ENCODE measurements around the gene TGM3. TPM values are rescaled to one million over a fixed set of nuclear protein-coding genes. Genes with fewer than 3 reads are reported as not detected.

TGM3 gene
- total RNA-seq, 5 donors from 2014 or later (not counting 1 experiment from before 2014, with no cell fraction given): not detected

- no peaks in the 10 kb centered on the region for H3K9me3 Mint-ChIP-seq
- ChIA-PET POLR2A (no interaction called here), CTCF (no interaction called here)
- Histone ChIP-seq H3K4me1 (ENCODE audit: control insufficient read depth in 1 of 2, extremely low read depth in 1 of 2, insufficient read depth in 2 of 2, low read length in 2 of 2) (no peaks in the 10 kb centered on the region), H3K36me3 (ENCODE audit: control insufficient read depth in 2 of 2, extremely low read depth in 1 of 2, insufficient read depth in 1 of 2, low read length in 1 of 2) (no peaks in the 10 kb centered on the region), H3K27ac (ENCODE audit: low read length) (no peak overlapping the region), H3K27me3 (replicated peaks in 1 of 2; ENCODE audit: control insufficient read depth in 2 of 2, extremely low read depth in 1 of 2, insufficient read depth in 2 of 2, low read length in 1 of 2) (peaks cover 0 to 21% of the 10 kb centered on the region in 2 experiments), H3K9me3 (no peaks in the 10 kb centered on the region), H3K4me3 (ENCODE audit: control insufficient read depth in 1 of 2, extremely low read depth in 1 of 2, low read length in 1 of 2) (no peak overlapping the region)
- no peak overlapping the region for H3K4me3 Mint-ChIP-seq
- ATAC-seq (replicated peaks in 1 of 4) (no peak), DNase-seq (no peak)
- peaks cover 6 to 29% of the 10 kb centered on the region in 2 donors for H3K27me3 Mint-ChIP-seq
- no peak overlapping the region for H3K27ac Mint-ChIP-seq
- whole genome bisulfite sequencing (ENCODE audit: insufficient coverage): 80% methylated on average over 1 of the region's 3 CpGs
- H3K36me3 Mint-ChIP-seq: no peaks in the 10 kb centered on the region
- peaks cover 0 to 6% (median 0%) of the 10 kb centered on the region in 3 donors for H3K4me1 Mint-ChIP-seq
Observed at GRCh38 chr20:2300420-2300819, 4.6 kb downstream of the TGM3 start.

GRCh38 chr20:2301164-2301622 is 5.4 kb downstream of the TGM3 start:
- peak in 5 of 35 experiments; percentile 1 to 45 (median 4) for DNase-seq
- Mint-ChIP-seq H3K27ac (no peak overlapping the region), H3K9me3 (no peaks in the 10 kb centered on the region)

GRCh38 chr20:2302384-2303060 is 6.7 kb downstream of the TGM3 start:
- peaks cover 0 to 6% (median 0%) of the 10 kb centered on the region in 3 donors for H3K4me1 Mint-ChIP-seq
- H3K36me3 ChIP-seq (ENCODE audit: control insufficient read depth in 2 of 2, extremely low read depth in 1 of 2, insufficient read depth in 1 of 2, low read length in 1 of 2): no peaks in the 10 kb centered on the region
- ChIA-PET POLR2A (no interaction called here), CTCF (no interaction called here)
- no peak overlapping the region for H3K4me3 ChIP-seq (ENCODE audit: control insufficient read depth in 1 of 2, extremely low read depth in 1 of 2, low read length in 1 of 2)
- H3K9me3 Mint-ChIP-seq: no peaks in the 10 kb centered on the region
- H3K27me3 Mint-ChIP-seq: peaks cover 6 to 29% of the 10 kb centered on the region in 2 donors
- H3K27ac Mint-ChIP-seq: no peak overlapping the region
- ATAC-seq (replicated peaks in 1 of 4) (no peak), DNase-seq (no peak)
- 43% methylated on average over 4 of the region's 9 CpGs for WGBS (ENCODE audit: insufficient coverage)
- peaks cover 0 to 23% of the 10 kb centered on the region in 2 experiments for H3K27me3 ChIP-seq (replicated peaks in 1 of 2; ENCODE audit: control insufficient read depth in 2 of 2, extremely low read depth in 1 of 2, insufficient read depth in 2 of 2, low read length in 1 of 2)
- no peaks in the 10 kb centered on the region for H3K4me1 ChIP-seq (ENCODE audit: control insufficient read depth in 1 of 2, extremely low read depth in 1 of 2, insufficient read depth in 2 of 2, low read length in 2 of 2)
- no peak overlapping the region for H3K27ac ChIP-seq (ENCODE audit: low read length)
- no peak overlapping the region for H3K4me3 Mint-ChIP-seq
- H3K9me3 ChIP-seq: no peaks in the 10 kb centered on the region
- no peaks in the 10 kb centered on the region for H3K36me3 Mint-ChIP-seq

More at GRCh38 chr20:2301164-2301622, 5.4 kb downstream of the TGM3 start:
- ChIA-PET POLR2A (no interaction called here), CTCF (no interaction called here)
- peaks cover 0 to 6% (median 0%) of the 10 kb centered on the region in 3 donors for H3K4me1 Mint-ChIP-seq
- Histone ChIP-seq H3K4me3 (ENCODE audit: control insufficient read depth in 1 of 2, extremely low read depth in 1 of 2, low read length in 1 of 2) (no peak overlapping the region), H3K36me3 (ENCODE audit: control insufficient read depth in 2 of 2, extremely low read depth in 1 of 2, insufficient read depth in 1 of 2, low read length in 1 of 2) (no peaks in the 10 kb centered on the region), H3K27ac (ENCODE audit: low read length) (no peak overlapping the region), H3K27me3 (replicated peaks in 1 of 2; ENCODE audit: control insufficient read depth in 2 of 2, extremely low read depth in 1 of 2, insufficient read depth in 2 of 2, low read length in 1 of 2) (peaks cover 0 to 23% of the 10 kb centered on the region in 2 experiments), H3K9me3 (no peaks in the 10 kb centered on the region), H3K4me1 (ENCODE audit: control insufficient read depth in 1 of 2, extremely low read depth in 1 of 2, insufficient read depth in 2 of 2, low read length in 2 of 2) (no peaks in the 10 kb centered on the region)
- no peak for ATAC-seq (replicated peaks in 1 of 4)
- peaks cover 6 to 29% of the 10 kb centered on the region in 2 donors for H3K27me3 Mint-ChIP-seq
- WGBS (ENCODE audit: insufficient coverage): 4% methylated on average over 3 of the region's 5 CpGs
- H3K4me3 Mint-ChIP-seq: no peak overlapping the region
- no peaks in the 10 kb centered on the region for H3K36me3 Mint-ChIP-seq

GRCh38 chr20:2303673-2304072 is 7.9 kb downstream of the TGM3 start:
- DNase-seq (no peak), ATAC-seq (replicated peaks in 1 of 4) (no peak)
- Mint-ChIP-seq H3K27ac (no peak overlapping the region), H3K9me3 (no peaks in the 10 kb centered on the region), H3K4me1 (peaks cover 0 to 6% (median 0%) of the 10 kb centered on the region in 3 donors), H3K4me3 (no peak overlapping the region), H3K36me3 (no peaks in the 10 kb centered on the region), H3K27me3 (peaks cover 3 to 25% of the 10 kb centered on the region in 2 donors)
- no peak overlapping the region for H3K4me3 ChIP-seq (ENCODE audit: control insufficient read depth in 1 of 2, extremely low read depth in 1 of 2, low read length in 1 of 2)
- ChIA-PET CTCF (no interaction called here), POLR2A (no interaction called here)
- H3K9me3 ChIP-seq: no peaks in the 10 kb centered on the region
- no peaks in the 10 kb centered on the region for H3K36me3 ChIP-seq (ENCODE audit: control insufficient read depth in 2 of 2, extremely low read depth in 1 of 2, insufficient read depth in 1 of 2, low read length in 1 of 2)
- WGBS (ENCODE audit: insufficient coverage): 71% methylated on average over 3 of the region's 6 CpGs
- H3K4me1 ChIP-seq (ENCODE audit: control insufficient read depth in 1 of 2, extremely low read depth in 1 of 2, insufficient read depth in 2 of 2, low read length in 2 of 2): no peaks in the 10 kb centered on the region
- H3K27ac ChIP-seq (ENCODE audit: low read length): no peak overlapping the region
- H3K27me3 ChIP-seq (replicated peaks in 1 of 2; ENCODE audit: control insufficient read depth in 2 of 2, extremely low read depth in 1 of 2, insufficient read depth in 2 of 2, low read length in 1 of 2): peaks cover 0 to 19% of the 10 kb centered on the region in 2 experiments

- peaks cover 0 to 6% (median 0%) of the 10 kb centered on the region in 3 donors for H3K4me1 Mint-ChIP-seq
- ChIA-PET CTCF (no interaction called here), POLR2A (no interaction called here)
- Histone ChIP-seq H3K27ac (ENCODE audit: low read length) (no peak overlapping the region), H3K4me3 (ENCODE audit: control insufficient read depth in 1 of 2, extremely low read depth in 1 of 2, low read length in 1 of 2) (no peak overlapping the region), H3K27me3 (replicated peaks in 1 of 2; ENCODE audit: control insufficient read depth in 2 of 2, extremely low read depth in 1 of 2, insufficient read depth in 2 of 2, low read length in 1 of 2) (peaks cover 0 to 16% of the 10 kb centered on the region in 2 experiments), H3K36me3 (ENCODE audit: control insufficient read depth in 2 of 2, extremely low read depth in 1 of 2, insufficient read depth in 1 of 2, low read length in 1 of 2) (no peaks in the 10 kb centered on the region), H3K4me1 (ENCODE audit: control insufficient read depth in 1 of 2, extremely low read depth in 1 of 2, insufficient read depth in 2 of 2, low read length in 2 of 2) (no peaks in the 10 kb centered on the region), H3K9me3 (no peaks in the 10 kb centered on the region)
- no peaks in the 10 kb centered on the region for H3K9me3 Mint-ChIP-seq
- no peak overlapping the region for H3K4me3 Mint-ChIP-seq
- no peak overlapping the region for H3K27ac Mint-ChIP-seq
- DNase-seq (no peak), ATAC-seq (replicated peaks in 1 of 4) (no peak)
- H3K36me3 Mint-ChIP-seq: no peaks in the 10 kb centered on the region
- 51% methylated on average over 3 of the region's 7 CpGs for WGBS (ENCODE audit: insufficient coverage)
- H3K27me3 Mint-ChIP-seq: peaks cover 3 to 23% of the 10 kb centered on the region in 2 donors
Observed at GRCh38 chr20:2304180-2304579, 8.4 kb downstream of the TGM3 start.

- no peak overlapping the region for H3K27ac ChIP-seq (ENCODE audit: low read length)
- H3K4me1 ChIP-seq (ENCODE audit: control insufficient read depth in 1 of 2, extremely low read depth in 1 of 2, insufficient read depth in 2 of 2, low read length in 2 of 2): no peaks in the 10 kb centered on the region
- no peaks in the 10 kb centered on the region for H3K36me3 ChIP-seq (ENCODE audit: control insufficient read depth in 2 of 2, extremely low read depth in 1 of 2, insufficient read depth in 1 of 2, low read length in 1 of 2)
- DNase-seq (no peak), ATAC-seq (replicated peaks in 1 of 4) (no peak)
- H3K4me3 ChIP-seq (ENCODE audit: control insufficient read depth in 1 of 2, extremely low read depth in 1 of 2, low read length in 1 of 2): no peak overlapping the region
- Mint-ChIP-seq H3K4me3 (no peak overlapping the region), H3K9me3 (no peaks in the 10 kb centered on the region), H3K27ac (no peak overlapping the region), H3K27me3 (peaks cover 3 to 19% of the 10 kb centered on the region in 2 donors), H3K4me1 (peaks cover 0 to 6% (median 0%) of the 10 kb centered on the region in 3 donors), H3K36me3 (no peaks in the 10 kb centered on the region)
- peaks cover 0 to 16% of the 10 kb centered on the region in 2 experiments for H3K27me3 ChIP-seq (replicated peaks in 1 of 2; ENCODE audit: control insufficient read depth in 2 of 2, extremely low read depth in 1 of 2, insufficient read depth in 2 of 2, low read length in 1 of 2)
- ChIA-PET CTCF (no interaction called here), POLR2A (no interaction called here)
- 42% methylated on average over 2 of the region's 2 CpGs for WGBS (ENCODE audit: insufficient coverage)
- no peaks in the 10 kb centered on the region for H3K9me3 ChIP-seq
Observed at GRCh38 chr20:2305029-2305428, 9.2 kb downstream of the TGM3 start.
